Measurements from ENCODE around the gene SPARCL1. TPM values are rescaled to one million over a fixed set of nuclear protein-coding genes. Genes with fewer than 3 reads are reported as not detected.

SPARCL1 gene
- polyA plus RNA-seq, 1 donor (not counting 4 experiments of a cell fraction or from before 2014, with no cell fraction given) = not detected

DNA sequence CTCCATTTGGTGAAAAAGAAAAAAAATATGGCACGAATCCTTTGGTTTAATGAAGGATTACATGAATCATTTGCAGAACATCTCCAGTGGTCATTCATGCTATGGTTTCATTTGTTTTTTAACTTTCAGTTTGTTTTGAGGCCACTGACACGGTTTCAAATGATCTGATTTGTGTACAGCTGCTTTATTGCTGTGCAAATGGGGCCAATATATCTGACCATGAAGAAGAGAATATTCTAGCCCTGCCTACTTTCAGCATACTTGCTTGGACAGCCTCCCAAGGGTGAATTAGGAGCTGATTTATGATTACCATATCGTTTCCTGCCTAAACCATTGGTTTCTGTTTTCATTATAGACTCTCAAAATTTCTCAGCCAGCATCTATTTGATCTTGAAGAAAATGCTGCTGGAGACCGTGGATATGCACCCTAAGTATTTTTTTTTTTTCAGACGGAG lies 30.7 kb downstream of the SPARCL1 start:
- no peak for FAIRE-seq
- dilution Hi-C loops (cut with MboI; ENCODE audit: extremely low pct_ligation_motif_present, low sequenced_read_pairs) = no loop called here
- no peak overlapping the region for H3K4me2 ChIP-seq (ENCODE audit: control insufficient read depth, extremely low read depth, insufficient read depth, low read depth, low read length)
- no peak overlapping the region for H2AFZ ChIP-seq (ENCODE audit: control insufficient read depth, low read length)
- H3K9me3 ChIP-seq (ENCODE audit: control insufficient read depth, low read depth, low read length) = no peaks in the 10 kb centered on the region
- H3K27me3 ChIP-seq (ENCODE audit: control insufficient read depth, extremely low read depth, insufficient read depth, low read length) = no peaks in the 10 kb centered on the region
- no peaks in the 10 kb centered on the region for H3K4me1 ChIP-seq (ENCODE audit: control insufficient read depth, extremely low read depth, insufficient read depth, low read length)
- H3K79me2 ChIP-seq (ENCODE audit: control insufficient read depth, insufficient read depth, low read length) = no peaks in the 10 kb centered on the region
- H3K9me1 ChIP-seq (ENCODE audit: control insufficient read depth, extremely low read depth, insufficient read depth, low read length) = no peaks in the 10 kb centered on the region
- no peak overlapping the region for H3K27ac ChIP-seq (ENCODE audit: control insufficient read depth, insufficient read depth, low read length)
- no peak overlapping the region for H3K4me3 ChIP-seq (ENCODE audit: control insufficient read depth in 2 of 3, extremely low read depth in 1 of 3, insufficient read depth in 2 of 3, low read depth in 1 of 3, low read length in 3 of 3)
- no peaks in the 10 kb centered on the region for H3K36me3 ChIP-seq (ENCODE audit: control insufficient read depth in 2 of 2, extremely low read depth in 1 of 2, insufficient read depth in 2 of 2, low read length in 2 of 2)
- no peaks in the 10 kb centered on the region for H4K20me1 ChIP-seq (ENCODE audit: control insufficient read depth, extremely low read depth, insufficient read depth, low read length)
- no peak for TF ChIP-seq EZH2 (IDR thresholded peaks at IDR 0.05; ENCODE audit: low read length)
- TF ChIP-seq, protein P1, sequence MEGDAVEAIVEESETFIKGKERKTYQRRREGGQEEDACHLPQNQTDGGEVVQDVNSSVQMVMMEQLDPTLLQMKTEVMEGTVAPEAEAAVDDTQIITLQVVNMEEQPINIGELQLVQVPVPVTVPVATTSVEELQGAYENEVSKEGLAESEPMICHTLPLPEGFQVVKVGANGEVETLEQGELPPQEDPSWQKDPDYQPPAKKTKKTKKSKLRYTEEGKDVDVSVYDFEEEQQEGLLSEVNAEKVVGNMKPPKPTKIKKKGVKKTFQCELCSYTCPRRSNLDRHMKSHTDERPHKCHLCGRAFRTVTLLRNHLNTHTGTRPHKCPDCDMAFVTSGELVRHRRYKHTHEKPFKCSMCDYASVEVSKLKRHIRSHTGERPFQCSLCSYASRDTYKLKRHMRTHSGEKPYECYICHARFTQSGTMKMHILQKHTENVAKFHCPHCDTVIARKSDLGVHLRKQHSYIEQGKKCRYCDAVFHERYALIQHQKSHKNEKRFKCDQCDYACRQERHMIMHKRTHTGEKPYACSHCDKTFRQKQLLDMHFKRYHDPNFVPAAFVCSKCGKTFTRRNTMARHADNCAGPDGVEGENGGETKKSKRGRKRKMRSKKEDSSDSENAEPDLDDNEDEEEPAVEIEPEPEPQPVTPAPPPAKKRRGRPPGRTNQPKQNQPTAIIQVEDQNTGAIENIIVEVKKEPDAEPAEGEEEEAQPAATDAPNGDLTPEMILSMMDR (optimal IDR thresholded peaks at IDR 0.05 in 1 of 3, IDR thresholded peaks at IDR 0.05 in 1 of 3, conservative IDR thresholded peaks at IDR 0.05 in 1 of 3; ENCODE audit: extremely low read depth in 1 of 3, insufficient read depth in 2 of 3, low read length in 3 of 3) = no peak
- H3K9ac ChIP-seq (ENCODE audit: control insufficient read depth, extremely low read depth, insufficient read depth, low read length) = no peak overlapping the region
- no peak for DNase-seq (ENCODE audit: low read depth, low spot score)

- Histone ChIP-seq H3K79me2 (ENCODE audit: control insufficient read depth, insufficient read depth, low read length) (no peaks in the 10 kb centered on the region), H4K20me1 (ENCODE audit: control insufficient read depth, extremely low read depth, insufficient read depth, low read length) (no peaks in the 10 kb centered on the region), H3K4me3 (ENCODE audit: control insufficient read depth in 2 of 3, extremely low read depth in 1 of 3, insufficient read depth in 2 of 3, low read depth in 1 of 3, low read length in 3 of 3) (no peak overlapping the region), H2AFZ (ENCODE audit: control insufficient read depth, low read length) (no peak overlapping the region), H3K9me3 (ENCODE audit: control insufficient read depth, low read depth, low read length) (no peaks in the 10 kb centered on the region), H3K9ac (ENCODE audit: control insufficient read depth, extremely low read depth, insufficient read depth, low read length) (no peak overlapping the region), H3K36me3 (ENCODE audit: control insufficient read depth in 2 of 2, extremely low read depth in 1 of 2, insufficient read depth in 2 of 2, low read length in 2 of 2) (no peaks in the 10 kb centered on the region), H3K27me3 (ENCODE audit: control insufficient read depth, extremely low read depth, insufficient read depth, low read length) (no peaks in the 10 kb centered on the region), H3K4me1 (ENCODE audit: control insufficient read depth, extremely low read depth, insufficient read depth, low read length) (no peaks in the 10 kb centered on the region), H3K9me1 (ENCODE audit: control insufficient read depth, extremely low read depth, insufficient read depth, low read length) (no peaks in the 10 kb centered on the region), H3K4me2 (ENCODE audit: control insufficient read depth, extremely low read depth, insufficient read depth, low read depth, low read length) (no peak overlapping the region), H3K27ac (ENCODE audit: control insufficient read depth, insufficient read depth, low read length) (no peak overlapping the region)
- TF ChIP-seq, protein P1 (optimal IDR thresholded peaks at IDR 0.05 in 1 of 3, IDR thresholded peaks at IDR 0.05 in 1 of 3, conservative IDR thresholded peaks at IDR 0.05 in 1 of 3; ENCODE audit: extremely low read depth in 1 of 3, insufficient read depth in 2 of 3, low read length in 3 of 3) = no peak
- TF ChIP-seq EZH2 (IDR thresholded peaks at IDR 0.05; ENCODE audit: low read length) = no peak
- FAIRE-seq = no peak
- no peak for DNase-seq (ENCODE audit: low read depth, low spot score)
- dilution Hi-C loops (cut with MboI; ENCODE audit: extremely low pct_ligation_motif_present, low sequenced_read_pairs) = no loop called here
Measured at GRCh38 chr4:87497578-87497977, 31.6 kb downstream of the SPARCL1 start.
